Dermis blood vessel endothelial cell (primary cell): ENCODE results near the gene CCDC28B. TPM values are rescaled to one million over a fixed set of nuclear protein-coding genes. Genes with fewer than 3 reads are reported as not detected.
"Not testable (repeated sequence)": the region's sequence is repeated elsewhere in the genome, so short reads cannot be mapped to it uniquely, and the experiment has no call there.

Experiments used
- DNase-seq: peaks from one replicate; pipeline ENCODE4 v3.0.0; 2010
- total RNA-seq: library from RNA; depleted of rRNA; stranded (reverse); fragments of >200 nt; gene quantifications from 2 replicates; pipeline ENCODE4 v1.2.3, GENCODE V29; 2014

CCDC28B gene
- total RNA-seq, result 10.8 and 16.8 TPM in 2 replicates

GRCh38 chr1:32200226-32201010 lies at the start of gene CCDC28B:
Gene CCDC28B (plus strand): TSS chr1:32200595. CDS start chr1:32201936, 1,341 bp downstream.
- peak; percentile 51 for DNase-seq

GRCh38 chr1:32150847-32151246 lies 49.5 kb upstream of the CCDC28B start:
- no peak for DNase-seq

GRCh38 chr1:32151319-32151787 lies 49.0 kb upstream of the CCDC28B start:
- DNase-seq, result peak; percentile 43

GRCh38 chr1:32159189-32159588 lies 41.2 kb upstream of the CCDC28B start:
- no peak for DNase-seq

- no peak for DNase-seq
Observed at GRCh38 chr1:32163405-32163804, 37.0 kb upstream of the CCDC28B start.

GRCh38 chr1:32165633-32166032 lies 34.8 kb upstream of the CCDC28B start:
- DNase-seq, result not testable (repeated sequence)

- DNase-seq, result no peak
Observed at GRCh38 chr1:32170991-32171390, 29.4 kb upstream of the CCDC28B start.

- peak; percentile 75 for DNase-seq
Observed at GRCh38 chr1:32172621-32173245, 27.7 kb upstream of the CCDC28B start.

GRCh38 chr1:32178380-32179192 lies 21.8 kb upstream of the CCDC28B start:
- DNase-seq, result no peak

- no peak for DNase-seq
Observed at GRCh38 chr1:32179193-32179442, 21.3 kb upstream of the CCDC28B start.

- peak; percentile 96 for DNase-seq
Observed at GRCh38 chr1:32179443-32180185, 20.8 kb upstream of the CCDC28B start, which contains the start of gene TXLNA. Gene TXLNA (plus strand): TSS chr1:32179675. CDS start chr1:32180346, 671 bp downstream.

- peak; percentile 56 for DNase-seq
Observed at GRCh38 chr1:32180186-32181060, 20.0 kb upstream of the CCDC28B start.

- DNase-seq, result no peak
Observed at GRCh38 chr1:32181065-32181464, 19.3 kb upstream of the CCDC28B start.

- no peak for DNase-seq
Observed at GRCh38 chr1:32181563-32181962, 18.8 kb upstream of the CCDC28B start.

GRCh38 chr1:32182060-32182459 lies 18.3 kb upstream of the CCDC28B start:
- DNase-seq, result no peak

GRCh38 chr1:32184650-32185049 lies 15.7 kb upstream of the CCDC28B start:
- no peak for DNase-seq

GRCh38 chr1:32186077-32186476 lies 14.3 kb upstream of the CCDC28B start:
- DNase-seq, result no peak

- DNase-seq, result no peak
Observed at GRCh38 chr1:32186491-32186890, 13.9 kb upstream of the CCDC28B start.

GRCh38 chr1:32187850-32188249 lies 12.5 kb upstream of the CCDC28B start:
- no peak for DNase-seq

- DNase-seq, result no peak
Observed at GRCh38 chr1:32192220-32192948, 8.0 kb upstream of the CCDC28B start.

- no peak for DNase-seq
Observed at GRCh38 chr1:32194984-32195383, 5.4 kb upstream of the CCDC28B start.
